NCI-H82 treated with DMSO at 0.1 percent for 48 hours (cell line): ENCODE measurements around the gene SCAMP2.
"Not testable (repeated sequence)": the region's sequence is repeated elsewhere in the genome, so short reads cannot be mapped to it uniquely, and the experiment has no call there.

Source experiments
- DNase-seq: peaks from one replicate; lab custom pipeline; 2025; ENCODE audit not compliant: unreplicated experiment; lab: John Stamatoyannopoulos, UW

Gene SCAMP2, protein sequence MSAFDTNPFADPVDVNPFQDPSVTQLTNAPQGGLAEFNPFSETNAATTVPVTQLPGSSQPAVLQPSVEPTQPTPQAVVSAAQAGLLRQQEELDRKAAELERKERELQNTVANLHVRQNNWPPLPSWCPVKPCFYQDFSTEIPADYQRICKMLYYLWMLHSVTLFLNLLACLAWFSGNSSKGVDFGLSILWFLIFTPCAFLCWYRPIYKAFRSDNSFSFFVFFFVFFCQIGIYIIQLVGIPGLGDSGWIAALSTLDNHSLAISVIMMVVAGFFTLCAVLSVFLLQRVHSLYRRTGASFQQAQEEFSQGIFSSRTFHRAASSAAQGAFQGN

DNA sequence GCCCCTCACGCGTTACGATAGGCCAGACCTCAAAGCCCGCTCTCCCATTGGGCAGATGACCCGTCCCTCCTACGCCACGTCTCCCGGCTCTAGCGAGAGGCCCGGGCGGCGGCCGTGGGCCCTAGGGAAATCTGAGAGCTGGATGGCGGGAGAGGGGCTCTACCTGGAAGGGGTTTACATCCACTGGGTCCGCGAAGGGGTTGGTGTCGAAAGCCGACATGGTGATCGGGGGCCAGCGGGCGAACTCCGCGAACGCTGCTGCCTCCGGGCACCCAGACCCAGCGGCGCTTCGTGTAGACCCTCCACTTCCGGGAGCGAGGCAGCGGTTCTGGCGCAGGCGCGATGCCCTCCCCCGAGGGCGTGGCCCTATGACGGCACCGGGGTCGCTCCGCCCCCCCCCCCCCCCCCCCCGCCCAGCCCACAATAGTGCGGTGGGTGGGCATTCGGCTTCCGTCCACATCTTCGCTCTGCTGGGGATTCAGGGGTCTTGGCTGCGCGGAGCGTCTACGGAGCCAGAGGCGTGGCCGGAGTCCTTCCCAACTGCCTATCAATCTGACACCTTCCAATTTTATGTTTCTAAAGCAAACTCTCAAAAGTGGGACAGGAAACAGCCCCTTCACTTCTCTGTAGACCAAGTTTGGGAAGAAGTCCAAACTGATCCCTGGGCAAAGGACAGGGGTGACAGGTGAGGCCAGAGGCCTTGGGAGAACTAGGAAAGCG, at the start of gene SCAMP2:
Gene SCAMP2, minus strand, starts transcription at position 330 of the 720 bp plus-strand sequence. Its CDS starts 110 bp downstream, at position 220.
- DNase-seq = peak; percentile 83

DNA sequence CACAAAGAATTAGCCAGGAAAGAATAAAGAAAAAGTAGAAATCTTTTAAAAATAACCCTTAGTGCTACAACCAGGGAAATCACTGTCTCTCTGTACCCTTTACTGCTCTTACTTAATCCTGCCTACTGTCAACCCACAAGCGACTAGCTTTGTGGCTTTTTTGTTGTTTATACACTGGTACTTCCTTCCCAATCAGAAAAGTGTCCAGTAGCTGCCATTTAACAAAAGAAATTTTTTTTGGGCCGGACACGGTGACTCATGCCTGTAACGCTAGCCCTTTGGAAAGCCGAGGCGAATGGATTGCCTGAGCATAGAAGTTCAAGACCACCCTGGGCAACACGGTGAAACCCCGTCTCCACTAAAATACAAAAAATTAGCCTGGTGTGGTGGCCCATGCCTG, 47.3 kb upstream of the SCAMP2 start:
- no peak for DNase-seq

DNA sequence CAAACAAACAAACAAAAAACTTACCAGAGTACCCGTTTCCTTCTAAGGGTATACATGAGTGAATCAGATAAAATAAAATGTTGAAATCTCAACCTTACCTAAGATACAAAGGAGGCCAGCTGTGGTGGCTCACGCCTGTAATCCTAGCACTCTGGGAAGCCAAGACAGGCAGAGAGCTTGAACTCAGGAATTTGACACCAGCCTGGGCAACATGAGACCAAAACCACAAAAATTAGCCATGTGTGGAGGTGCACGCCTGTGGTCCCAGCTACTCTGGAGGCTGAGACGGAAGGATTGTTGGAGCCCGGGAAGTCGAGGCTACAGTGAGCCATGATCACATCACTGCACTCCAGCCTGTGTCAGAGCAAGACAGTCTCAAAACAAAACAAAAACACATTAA, 44.5 kb upstream of the SCAMP2 start:
- no peak for DNase-seq

DNA sequence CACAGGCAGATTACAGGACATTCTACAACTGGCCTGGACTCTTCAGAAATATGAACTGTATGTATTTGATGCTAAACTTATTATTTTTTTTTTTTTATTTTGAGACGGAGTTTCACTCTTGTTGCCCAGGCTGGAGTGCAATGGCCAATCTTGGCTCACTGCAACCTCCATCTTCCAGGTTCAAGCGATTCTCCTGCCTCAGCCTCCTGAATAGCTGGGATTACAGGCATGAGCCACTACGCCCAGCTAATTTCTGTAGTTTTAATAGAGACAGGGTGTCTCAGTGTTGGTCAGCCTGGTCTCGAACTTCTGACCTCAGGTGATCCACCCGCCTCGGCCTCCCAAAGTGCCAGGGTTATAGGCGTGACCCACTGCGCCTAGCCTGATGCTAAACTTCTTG, 40.6 kb upstream of the SCAMP2 start:
- not testable (repeated sequence) for DNase-seq

DNA sequence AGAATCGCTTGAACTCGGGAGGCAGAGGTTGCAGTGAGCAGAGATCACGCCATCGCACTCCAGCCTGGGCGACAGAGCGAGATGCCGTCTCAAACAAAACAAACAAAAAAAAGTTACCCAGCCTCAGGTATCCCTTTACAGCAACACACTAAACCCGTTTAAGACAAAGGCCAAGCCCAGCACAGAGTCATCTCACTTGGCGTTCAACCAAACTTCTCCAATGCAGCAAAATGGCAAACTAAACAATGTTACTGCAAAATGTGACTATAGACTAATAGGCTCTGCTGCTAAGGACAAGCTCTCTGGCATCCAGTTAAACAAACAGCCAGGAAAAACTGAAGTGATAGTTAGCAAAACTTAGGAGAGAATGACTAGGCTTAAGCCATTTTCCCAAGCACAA, 39.9 kb upstream of the SCAMP2 start:
- DNase-seq = no peak

DNA sequence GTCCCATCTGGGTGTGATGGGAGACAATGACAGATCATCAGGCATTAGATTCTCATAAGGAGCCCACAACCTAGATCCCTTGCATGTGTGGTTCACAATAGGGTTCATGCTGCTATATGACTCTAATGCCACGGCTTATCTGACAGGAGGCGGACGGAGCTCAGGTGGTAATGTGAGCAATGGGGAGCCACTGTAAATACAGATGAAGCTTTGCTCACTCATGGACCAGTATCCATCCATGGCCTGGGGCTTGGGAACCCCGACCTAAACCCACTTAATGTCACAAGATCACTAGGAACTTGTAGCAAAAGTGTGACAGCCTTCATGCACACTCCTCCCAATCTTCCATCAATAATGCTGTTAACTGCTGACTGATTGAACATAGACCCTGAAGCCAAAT, 35.5 kb upstream of the SCAMP2 start:
- no peak for DNase-seq

DNA sequence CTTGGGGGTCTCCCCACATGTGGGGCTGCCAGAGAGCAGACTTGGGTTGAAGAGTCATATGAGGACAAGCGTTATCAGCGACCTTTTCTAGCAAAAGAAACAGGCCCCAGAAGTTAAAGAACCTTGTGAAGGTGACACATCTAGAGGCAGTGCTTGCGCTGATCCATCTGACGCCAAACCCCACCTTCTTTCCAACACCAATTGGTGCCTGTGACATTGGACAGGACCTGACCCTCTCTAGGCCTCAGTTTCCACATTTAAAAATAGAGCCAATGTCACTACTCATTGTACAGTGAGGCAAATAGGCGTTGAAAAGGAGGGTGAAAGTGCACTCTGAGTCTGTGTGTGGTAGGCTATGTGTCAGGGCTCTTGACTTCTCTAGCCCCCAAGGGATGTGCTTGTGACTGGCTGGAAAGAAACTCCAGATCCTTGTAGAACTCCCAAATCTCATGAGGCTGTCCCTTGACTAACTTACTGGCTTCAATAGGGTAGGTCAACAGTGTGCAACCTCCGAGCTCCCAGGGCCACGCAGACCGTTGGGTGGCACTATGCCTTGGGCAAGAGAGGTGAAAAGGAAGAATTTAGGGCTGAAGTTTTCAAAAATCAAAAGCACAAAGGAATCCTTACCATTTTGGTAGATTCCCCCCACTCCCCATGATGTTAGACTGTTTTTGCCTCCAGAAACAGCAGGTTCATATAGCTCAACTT, 34.2 kb upstream of the SCAMP2 start:
- DNase-seq = no peak

DNA sequence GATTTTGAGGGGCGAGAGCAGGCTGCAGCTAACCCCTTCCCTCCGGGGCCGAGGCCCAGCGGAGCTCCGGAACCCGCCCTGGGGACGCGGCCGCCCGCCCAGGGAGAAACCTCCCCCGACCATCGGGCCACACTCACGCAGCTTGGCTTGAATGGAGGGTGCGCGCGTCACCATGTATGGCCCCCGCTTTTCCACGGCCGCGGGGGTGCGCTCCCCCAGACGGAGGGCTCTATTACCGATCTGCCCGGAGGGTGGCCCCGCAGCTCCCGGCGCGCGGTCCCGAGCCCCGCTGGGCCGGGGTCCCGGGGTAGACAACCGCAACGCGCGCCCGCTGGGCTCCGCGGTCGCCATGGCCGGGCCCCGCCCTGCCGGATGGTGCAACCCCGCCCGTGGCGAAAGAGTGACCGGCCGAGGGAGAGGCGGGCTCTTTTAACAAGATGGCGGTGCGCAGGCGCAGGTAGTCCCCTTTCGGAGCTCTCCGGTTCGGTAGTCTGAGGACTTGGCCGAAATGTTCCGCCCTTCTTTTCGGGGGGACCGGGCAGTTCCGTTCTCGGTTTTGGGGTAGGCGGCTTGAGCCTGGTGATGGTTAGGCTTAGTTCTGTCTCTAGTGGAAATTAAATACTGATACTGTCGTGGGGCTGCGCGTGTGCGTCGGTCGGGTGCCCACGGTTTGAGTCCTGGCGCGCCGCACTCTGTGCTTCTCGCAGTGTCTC, 33.4 kb upstream of the SCAMP2 start, which contains the start of gene FAM219B:
Gene FAM219B, minus strand, starts transcription at position 402 of the 713 bp plus-strand sequence. Its CDS starts 51 bp downstream, at position 351.
- DNase-seq = peak; percentile 49

DNA sequence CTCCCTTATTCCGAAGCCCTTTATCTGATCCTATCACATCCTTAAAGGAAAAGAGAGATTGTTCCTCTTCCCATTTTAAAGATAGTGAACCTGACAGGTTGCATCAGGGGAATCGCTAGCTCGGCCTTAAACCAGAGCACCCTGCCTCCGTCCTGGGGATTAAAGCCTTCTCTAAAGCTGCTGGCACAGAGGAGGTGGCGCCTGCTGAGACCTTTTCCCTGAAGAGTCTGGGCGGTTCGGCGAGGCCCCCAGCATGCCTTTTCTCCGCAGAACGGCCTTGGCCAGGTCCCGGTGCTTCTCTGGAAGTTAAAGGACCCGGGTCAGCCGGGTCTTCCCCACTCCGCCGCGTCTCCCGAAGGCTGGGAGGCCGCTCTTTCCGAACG, 32.9 kb upstream of the SCAMP2 start:
- DNase-seq = peak; percentile 39

DNA sequence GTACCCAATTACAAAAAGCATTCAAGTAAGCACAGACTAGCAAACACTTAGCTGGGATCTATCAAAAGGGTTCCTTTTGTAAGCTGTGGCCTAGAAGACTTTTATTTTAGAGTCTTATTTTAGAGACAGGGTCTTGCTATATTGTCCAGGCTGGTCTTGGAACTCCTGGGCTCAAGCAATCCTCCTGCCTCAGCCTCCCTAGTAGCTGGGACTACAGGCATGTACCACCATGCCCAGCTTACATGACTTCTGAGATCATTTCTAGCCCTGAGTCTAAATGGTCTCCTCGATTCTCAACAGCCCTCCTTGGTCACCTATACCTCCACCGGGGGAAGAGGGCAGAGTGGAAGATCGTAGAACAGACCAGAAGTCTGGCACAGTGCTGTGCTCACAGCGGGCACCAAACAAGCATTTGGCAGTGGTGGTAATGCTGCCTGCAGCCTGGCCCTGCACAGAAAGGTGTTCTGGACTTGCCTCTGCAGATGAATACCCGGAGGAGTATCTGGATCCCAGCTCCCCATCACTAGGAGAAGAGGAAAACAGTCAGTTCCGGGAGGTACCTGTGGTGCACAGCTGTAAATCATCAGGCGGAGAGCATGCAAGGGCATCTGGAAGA, 31.1 kb upstream of the SCAMP2 start:
- DNase-seq = no peak

DNA sequence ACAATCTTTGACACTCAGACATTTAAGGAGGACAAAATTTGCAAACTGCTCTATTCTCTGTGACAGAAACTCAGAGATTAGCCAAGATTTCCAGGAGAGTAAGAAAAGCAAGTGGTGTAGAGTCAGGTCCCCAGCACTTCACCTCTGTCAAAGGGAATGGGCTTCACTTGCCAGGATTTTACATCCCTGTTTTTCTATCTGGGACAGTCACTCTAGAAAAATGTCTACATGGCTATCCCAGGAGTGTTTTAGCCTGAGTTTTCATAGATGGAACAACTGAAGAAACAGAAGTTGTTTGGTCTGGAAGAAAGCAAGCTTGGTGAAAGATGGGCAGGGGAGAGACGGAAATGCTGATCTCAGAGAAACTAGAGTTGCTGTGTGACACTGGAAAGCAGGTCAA, 30.5 kb upstream of the SCAMP2 start:
- no peak for DNase-seq

DNA sequence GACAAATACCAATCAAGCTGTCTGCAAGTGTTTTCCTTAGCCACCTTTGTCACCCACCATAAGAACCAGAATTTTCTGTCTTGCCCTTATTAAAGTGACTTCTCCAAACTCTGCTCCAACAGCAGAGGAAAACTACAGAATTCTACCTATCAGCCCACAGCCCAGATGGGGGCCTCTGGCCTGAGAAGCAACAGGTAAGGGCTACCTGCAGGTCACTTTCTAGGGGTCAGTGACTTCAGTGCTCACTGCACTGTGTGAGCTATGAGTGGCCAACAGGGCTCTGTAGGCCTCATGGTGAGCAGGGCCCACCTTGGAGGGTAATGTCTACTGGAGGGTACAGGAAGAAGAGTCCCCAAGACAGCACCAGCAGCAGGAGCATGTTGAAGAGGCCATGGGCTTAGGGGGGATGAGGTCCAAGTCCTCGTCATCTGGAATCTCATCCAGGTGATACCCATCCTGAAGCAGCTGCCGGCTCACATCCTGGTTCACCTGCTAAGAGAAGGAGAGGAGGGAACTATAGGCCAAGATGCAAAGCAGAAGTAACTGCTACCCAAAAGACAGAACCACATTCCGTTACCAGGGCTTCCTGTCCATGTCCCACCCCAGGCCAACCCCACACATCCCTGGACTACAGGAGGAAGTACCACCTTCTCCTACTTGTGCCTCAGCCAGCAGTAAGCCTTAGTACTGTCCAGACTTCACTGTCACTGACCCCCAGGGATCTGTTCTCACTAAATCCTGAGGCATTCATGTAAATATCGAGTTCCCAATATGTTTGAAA, 29.3 kb upstream of the SCAMP2 start:
- DNase-seq = no peak

DNA sequence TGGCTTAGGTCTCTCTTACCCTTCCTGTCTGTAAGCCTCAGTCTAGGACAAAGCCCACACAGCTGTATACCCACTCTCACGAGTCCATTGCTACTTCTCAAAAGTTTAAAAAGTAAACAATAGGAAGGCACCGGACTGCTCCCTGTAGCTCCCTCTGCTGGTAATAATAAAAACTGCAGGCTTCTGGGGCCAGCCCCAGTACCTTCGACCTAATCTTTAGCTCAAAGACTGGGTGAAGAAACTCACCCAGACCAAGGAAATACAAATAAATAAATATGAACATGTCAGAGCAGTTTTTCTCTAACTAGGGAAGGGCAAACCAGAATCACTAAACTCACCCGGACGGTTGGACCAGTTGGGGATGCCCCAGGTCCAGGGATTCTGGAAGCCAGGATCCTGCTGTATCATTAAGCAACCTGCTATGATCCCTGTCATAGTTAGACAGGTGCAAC, 28.5 kb upstream of the SCAMP2 start:
- peak; percentile 15 for DNase-seq

DNA sequence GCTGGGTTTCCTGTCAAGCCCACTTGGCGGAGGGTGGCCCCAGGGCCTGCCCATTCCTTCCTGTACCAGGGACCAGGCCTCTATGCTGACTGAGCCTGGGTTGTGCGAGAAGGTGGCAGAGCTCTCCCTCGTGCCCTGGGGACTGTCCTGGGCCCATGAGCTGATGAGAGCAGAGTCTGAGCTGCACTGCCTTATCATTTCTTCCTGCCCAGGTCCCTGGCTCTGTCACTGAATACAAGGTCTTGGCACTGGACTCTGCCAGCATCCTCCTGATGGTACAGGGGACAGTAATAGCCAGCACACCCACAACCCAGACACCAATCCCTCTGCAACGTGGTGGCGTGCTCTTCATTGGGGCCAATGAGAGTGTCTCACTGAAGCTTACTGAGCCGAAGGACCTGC, 24.1 kb upstream of the SCAMP2 start:
- no peak for DNase-seq

DNA sequence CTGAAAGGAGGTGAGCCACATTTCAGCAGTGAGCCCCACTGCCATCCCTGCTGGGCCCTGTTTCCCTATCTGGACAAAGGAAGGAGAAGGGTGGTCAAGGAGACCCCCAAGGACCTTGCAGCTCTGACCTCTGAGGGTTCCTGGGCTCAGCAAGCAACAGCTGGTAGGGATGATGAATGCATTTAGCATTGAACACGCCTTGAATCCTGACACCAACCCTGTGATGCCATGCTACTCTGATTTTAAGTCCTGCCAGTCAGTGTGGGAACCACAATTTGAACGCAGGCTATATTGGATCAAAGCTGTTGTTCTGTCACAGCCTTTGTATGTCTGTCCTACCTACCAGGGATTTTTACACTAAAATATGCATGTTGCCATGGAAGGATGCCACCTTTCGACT, 23.2 kb upstream of the SCAMP2 start:
- DNase-seq = no peak

DNA sequence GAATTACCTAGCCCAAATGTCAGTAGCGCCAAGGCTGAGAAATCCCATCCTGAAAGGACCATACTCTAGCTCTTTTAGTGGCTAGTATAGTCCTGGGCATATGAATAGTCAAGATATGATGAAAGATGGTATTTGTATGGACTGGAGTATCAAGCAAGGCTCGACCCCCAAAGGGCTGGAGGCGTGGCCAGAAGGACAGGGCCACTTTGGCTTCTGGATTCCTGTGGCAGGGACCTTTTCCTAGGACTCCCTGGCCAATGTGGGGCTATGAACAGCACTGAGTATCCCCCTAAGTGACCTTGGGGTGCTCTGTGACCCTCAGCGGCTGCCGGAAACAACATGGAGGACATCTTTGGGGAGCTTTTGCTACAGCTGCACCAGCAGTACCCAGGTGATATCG, 22.7 kb upstream of the SCAMP2 start:
- DNase-seq = no peak

DNA sequence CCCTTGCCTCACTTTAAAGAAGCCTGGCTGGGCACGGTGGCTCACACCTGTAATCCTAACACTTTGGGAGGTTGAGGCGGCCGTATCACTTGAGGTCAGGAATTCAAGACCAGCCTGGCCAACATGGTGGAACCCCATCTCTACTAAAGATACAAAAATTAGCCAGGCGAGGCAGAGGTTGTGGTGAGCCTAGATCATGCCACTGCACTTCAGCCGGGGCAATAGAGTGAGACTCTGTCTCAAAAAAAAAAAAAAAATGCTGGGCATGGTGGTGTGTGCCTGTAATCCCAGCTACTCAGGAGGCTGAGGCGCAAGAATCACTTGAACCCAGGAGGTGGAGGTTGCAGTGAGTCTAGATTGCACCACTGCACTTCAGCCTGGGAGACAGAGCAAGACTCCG, 21.2 kb upstream of the SCAMP2 start:
- not testable (repeated sequence) for DNase-seq

DNA sequence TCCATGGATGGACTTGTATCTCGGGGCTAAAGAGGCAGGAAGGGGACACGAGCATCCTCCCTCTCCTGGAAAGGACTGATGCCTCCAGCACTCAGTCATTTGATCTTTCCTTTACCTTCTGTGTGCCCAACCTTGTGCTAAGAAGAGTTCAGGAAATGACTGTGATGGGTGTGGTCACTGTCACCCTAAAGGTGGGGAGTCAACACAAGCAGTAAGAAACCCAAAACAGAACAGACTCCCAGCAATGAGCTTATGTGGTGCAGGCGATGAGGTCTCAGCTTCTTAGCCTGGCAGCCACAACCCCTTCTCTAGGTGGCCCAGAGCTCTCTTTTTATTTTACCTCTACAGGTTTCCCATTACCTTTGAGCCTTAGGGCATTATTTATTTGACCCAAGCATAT, 20.5 kb upstream of the SCAMP2 start:
- DNase-seq = no peak

DNA sequence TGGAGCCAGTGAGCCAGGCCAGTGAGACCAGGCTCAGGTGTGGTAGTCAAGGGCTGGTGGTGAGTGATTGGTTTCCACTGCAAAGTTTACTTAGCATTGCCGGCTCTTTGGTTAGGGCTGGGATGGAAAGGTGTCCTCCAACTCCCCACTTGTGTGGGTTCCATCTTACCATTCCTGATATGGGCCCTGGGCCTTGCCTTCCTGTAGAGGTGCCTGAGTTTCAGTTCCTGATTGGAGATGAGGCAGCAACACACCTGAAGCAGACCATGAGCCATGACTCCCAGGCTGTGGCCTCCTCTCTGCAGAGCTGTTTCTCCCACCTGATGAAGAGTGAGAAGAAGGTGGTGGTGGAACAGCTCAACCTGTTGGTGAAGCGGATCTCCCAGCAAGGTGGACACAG, 19.8 kb upstream of the SCAMP2 start:
- no peak for DNase-seq

DNA sequence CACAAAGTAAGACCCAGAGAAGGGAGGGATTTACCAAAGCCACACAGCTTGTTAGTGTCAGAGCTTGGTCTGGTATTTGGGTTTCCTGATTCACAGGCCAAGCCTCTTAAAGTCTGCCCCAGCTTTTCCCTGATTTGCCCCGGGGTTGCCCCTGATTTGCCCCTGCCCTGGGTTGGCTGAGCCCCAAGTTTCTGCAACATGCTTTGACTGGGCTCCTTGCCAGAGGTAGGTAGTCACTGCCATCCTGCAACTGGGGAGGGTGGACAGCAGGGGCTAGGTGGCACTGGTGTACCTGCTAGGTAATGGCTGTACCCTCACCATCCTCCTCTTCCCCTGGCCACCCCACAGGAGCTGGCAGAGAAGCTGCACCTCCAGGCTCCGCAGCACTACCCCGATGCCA, 19.1 kb upstream of the SCAMP2 start:
- DNase-seq = no peak
